Activated T-cell treated with anti-CD3 and anti-CD28 coated beads for 24 hours (primary cell): ENCODE data around the gene VPS37C.
"Not testable (repeated sequence)": the region's sequence is repeated elsewhere in the genome, so short reads cannot be mapped to it uniquely, and the experiment has no call there.

Experiments
- DNase-seq: peaks from one replicate; pipeline ENCODE4 v3.0.0-alpha.2; 2020; ENCODE audit warnings: low read depth

Gene VPS37C

DNA sequence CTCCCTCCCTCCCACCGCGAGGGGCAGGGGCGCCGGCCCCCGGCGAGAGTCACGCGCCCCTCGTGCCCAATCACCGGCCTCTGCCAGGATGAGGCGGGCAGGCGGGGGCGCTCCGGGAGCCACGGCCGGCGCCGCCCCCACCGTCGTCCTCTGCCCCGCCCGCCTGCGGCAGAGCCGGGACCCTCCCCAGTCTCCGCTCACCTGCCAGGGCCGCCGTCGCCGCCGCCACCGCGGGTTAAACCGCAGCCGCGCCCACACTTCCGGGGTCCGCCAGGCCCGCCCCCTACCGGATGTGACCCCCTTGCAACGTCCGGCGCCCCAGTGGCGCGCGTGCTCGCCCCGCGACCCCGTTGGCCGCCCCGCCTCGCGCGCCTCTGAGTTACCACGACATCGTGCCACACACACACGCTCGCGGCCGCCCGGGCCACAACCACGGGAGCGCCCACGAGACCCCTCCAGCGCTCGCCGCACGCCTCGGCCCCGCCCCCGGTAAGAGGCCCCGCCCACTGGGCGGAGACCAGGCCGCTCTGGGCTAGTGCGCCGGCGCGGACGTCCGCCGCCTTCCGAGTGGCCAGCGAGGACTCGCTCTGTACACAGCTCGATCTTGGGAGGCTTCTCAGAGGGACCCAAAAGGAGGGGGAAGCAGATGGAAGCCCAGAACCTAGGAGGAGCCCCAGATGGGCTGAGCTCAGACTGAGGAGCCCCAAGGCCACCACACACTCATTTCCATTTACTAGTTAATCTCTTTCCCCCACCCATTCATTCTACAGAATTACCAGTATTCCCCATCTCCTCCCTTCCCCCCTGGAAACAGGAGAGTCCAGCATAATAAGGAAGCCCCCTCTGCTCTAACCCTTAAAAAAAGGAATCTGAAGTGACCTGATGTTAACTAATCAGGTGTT lies at the start of gene VPS37C:
Gene VPS37C (minus strand): TSS at position 237 of the 902 bp plus-strand sequence. CDS start 22,597 bp downstream, outside the sequence.
- DNase-seq, result peak; percentile 88

DNA sequence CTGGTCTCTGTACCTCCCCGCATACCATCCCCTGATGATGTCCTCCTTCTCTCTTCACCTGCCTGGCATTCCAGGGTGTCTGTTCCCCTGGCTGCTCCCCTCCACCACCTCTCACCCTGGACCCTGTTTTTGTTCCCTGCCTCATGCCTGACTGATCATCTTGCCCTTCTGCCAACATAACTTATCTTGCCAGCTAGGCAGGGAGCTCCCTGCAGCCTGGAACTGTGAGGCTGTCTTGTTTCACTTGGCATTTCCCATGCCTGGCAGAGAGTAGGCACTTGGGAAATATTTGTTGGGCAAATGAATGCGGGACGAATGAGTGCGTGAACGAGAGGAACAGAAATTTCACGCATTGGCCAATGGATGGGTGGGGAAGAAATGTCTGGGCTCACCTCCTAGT lies 49.4 kb upstream of the VPS37C start:
- not testable (repeated sequence) for DNase-seq

DNA sequence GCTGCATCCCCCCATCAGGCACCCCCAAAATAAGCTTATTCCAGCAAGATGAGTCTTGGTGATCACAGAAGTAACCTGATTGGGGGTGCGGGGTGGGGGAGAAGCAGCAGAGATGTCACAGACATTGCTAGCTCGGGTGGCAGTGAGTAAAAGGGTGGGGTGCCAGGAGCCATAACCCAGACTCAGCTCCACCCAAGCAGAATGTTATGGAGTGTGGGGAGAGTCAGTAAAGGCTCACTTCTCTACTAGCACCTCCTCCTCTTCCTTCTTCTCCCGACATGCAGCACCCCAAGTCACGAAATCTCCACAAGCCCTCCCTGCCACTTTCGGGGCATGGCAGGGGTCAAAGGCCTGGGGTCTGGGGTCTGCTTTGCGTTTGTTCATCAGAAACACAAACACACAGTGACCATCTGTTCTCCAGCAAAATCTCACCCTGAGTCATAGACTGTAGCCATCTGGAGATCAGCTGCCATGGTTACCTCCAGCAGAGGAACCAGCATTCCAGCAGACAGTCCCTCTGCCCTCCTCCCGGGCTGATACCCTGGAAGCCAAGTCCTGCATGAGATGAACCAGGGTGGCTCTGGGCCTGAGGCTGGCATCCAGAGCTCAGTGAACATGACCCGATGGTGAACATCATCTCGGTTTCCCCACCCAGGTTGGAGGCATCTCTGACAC lies 46.5 kb upstream of the VPS37C start:
- not testable (repeated sequence) for DNase-seq

DNA sequence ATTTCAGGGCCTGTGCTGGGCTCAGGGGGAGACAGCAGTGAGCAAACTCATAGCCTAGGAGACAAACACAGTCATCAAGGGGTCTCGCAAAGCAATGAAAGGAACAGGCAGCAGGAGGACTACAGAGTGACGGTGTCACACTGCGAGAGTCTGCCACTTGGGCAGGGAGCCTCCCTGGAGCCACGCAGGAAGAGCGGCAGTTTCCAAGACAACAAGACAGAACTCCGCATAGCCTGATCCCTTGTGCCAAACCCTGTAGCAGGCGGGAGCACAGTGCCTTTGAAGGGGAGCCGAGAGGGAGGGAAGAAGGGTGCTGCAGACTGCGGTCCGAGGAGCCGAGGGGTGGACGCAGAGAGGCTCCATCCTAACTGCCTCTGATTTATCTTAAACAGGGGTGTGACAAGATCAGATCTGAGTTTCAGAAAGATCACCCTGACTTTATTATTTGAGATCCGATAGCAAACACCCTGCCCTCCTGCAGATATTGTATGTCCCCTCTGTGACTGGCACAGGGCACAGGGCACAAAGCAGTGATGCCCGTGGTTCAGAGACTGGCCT lies 43.4 kb upstream of the VPS37C start:
- DNase-seq, result not testable (repeated sequence)

DNA sequence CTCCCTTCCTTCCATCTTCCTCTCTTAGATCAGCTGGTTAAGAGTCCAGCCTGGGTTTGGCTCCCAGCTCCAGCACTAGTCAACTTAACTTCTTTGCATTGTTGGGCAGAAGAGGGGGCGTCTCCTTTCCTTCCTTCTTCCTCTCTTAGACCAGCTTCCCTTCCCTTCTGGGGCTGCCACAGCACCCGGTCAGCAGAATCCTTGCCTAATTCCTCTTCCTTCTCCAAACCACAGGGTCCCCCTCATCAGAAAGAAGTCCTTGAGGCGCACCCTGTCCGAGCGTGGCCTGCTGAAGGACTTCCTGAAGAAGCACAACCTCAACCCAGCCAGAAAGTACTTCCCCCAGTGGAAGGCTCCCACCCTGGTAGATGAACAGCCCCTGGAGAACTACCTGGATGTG lies 42.6 kb upstream of the VPS37C start:
- not testable (repeated sequence) for DNase-seq

DNA sequence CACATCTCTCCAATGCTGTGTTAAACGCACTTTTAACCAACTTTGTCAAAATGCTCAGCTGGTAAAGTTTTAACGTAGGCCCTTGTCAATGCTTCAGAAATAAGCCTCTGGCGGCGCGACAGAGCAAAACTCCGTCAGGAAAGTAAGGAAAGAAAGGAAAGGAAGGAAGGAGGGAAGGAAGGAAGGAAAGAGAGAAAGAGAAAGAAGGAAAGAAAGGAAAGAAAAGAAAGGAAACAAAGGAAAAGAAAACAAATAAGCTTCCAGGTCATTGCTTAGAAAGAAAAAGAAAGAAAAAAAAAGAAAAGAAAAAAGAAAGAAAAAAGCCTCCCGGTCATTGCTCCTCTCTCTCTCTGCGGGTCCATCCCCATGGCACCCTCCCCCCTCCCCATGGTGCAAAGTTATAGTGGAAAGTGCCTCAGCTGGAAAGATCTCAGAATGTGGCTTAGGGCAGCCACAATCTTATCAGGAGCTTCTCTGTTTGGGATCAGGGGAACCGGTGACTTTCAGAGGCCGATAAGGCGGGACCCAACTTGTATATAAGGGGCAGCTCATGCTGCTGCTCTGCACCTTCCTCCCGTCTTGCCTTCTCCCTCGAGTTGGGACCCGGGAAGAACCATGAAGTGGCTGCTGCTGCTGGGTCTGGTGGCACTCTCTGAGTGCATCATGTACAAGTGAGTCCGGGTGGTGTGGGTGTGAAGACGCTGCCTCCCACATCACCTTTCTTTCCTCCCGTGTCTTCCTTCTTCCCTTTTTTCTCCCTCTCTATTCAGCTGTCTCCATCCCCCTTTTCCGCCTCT lies 41.9 kb upstream of the VPS37C start, which contains the start of gene PGA3:
Gene PGA3 (plus strand): TSS at position 566 of the 797 bp plus-strand sequence. CDS start 50 bp downstream, at position 616.
- DNase-seq, result not testable (repeated sequence)

DNA sequence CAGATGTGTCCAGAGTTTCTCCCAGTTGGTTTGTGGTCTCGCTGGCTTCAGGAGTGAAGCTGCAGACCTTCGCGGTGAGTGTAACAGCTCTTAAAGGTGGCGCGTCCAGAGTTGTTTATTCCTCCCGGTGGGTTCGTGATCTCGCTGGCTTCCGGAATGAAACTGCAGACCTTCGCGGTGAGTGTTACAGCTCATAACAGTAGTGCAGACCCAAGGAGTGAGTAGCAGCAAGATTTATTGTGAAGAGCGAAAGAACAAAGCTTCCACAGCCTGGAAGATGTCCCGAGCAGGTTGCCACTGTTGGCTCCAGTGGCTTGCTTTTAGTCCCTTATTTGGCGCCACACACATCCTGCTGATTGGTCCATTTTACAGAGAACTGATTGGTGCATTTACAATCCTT lies 40.2 kb upstream of the VPS37C start:
- no peak for DNase-seq

DNA sequence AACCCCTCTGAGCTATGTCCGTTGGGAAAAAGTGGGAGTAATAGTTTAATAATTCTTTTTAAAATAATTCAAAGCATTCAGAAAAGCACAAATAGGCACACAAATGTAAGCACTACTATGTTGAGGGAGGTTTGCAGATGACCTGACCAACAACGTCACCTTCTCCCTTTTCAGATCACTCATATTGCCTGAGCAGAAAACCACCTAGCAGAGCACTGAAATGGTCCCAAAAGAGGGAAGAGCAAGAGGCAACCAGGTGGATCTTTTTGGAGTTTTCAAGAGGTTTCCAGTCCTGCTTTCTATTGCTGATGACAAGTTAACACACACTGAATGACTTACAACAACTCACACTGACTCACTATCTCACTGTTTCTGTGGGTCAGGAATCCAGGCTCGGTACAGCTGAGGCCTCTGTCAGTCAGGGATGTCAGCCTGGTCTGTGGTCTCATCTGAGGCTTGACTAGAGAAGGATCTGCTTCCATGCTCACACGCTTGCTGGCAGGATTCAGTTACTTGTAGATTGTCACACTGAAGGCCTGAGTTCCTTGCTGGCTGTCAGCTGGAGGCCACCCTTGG lies 37.8 kb upstream of the VPS37C start:
- no peak for DNase-seq

DNA sequence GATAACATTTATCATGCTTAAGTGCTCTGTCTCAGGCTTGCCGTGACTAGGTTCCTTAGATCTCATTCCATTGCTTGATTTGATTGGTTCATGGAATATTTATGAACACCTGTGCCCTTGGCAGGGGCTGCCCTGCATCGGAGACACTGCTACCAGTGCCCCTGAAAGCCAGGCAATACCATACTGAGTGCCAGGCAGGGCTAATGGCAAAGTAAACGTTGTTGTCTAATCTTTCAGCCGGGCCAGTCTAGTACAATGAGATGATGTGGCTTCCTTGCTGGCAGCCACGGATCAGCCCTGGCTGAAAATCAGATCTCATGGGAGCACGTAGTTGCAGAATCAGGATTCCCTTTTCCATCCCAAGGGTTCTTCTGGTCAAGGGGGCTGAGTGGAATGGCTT lies 37.1 kb upstream of the VPS37C start:
- no peak for DNase-seq

DNA sequence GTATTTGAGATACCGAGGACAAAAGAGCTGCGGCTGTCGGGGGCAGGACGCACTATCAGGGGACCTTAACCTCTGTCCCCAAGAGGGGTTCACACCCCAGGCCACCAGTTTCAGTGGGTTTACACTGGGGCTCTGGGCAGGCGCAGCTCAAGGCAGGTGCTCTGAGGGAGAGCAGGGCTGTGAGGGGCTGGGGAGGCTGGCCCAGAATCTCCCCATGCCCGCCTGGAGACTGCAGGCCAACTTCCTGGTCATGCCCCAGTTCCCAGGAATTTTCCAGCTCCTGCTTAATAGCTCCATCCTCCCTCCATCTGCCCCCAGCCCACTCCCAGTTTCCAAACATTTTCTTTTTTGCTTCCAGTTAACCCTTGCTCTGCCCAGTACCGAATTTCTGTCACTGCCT lies 34.5 kb upstream of the VPS37C start:
- no peak for DNase-seq

DNA sequence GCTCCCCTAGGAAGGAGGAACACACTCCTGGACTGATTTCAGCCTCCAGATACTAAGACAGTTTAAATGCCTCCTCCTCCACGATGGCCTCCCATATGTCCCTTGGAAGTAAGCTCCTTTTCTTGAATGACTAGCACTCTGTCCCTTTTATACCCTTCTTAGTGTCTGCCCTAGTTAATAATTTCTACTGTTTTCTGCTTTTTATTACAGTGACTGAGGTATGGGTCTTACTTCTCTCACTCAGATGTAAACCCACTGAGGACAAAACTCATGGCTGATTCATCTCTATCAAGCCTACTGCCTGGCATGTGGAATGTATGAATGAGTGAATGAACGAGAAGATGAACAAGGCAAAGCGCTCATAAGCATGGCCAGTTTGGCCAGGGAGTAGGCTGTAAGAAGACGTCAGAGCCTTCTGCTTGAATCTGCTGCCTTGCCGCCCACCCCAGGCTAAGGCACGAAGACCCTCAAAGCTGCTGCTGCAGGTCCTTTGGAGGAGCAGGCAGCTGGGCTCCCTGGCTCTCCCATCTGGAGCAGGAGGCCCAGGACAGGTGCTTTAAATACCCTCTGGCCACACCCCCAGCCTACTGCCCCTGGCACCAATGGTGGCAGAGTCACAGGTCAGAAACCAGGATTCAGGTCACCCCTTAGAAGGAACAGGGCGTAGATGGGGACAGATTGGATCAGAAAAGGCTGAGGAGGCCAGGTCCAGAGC lies 33.9 kb upstream of the VPS37C start:
- no peak for DNase-seq

DNA sequence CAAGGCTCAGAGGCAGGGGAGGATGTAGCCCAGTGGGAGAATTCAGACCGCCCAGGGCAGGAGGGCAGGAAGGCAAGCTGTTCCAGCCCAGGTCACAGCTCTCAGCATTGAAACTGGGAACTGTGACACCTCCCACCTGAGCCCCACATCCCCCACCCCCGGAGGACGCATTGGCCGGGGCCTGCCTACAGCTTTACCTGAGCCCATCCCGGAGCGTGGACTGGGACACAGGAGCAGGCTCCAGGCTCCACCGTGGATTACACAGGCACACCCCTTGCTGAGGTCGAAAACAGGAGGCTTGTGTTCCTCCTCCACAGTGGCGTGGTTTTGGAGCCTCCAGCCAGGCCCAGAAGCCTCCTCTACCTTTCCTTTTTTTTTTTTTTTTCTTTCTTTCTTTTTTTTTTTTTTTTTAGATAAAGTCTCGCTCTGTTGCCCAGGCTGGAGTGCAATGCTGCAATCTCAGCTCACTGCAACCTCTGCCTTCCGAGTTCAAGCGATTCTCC lies 33.0 kb upstream of the VPS37C start:
- no peak for DNase-seq

DNA sequence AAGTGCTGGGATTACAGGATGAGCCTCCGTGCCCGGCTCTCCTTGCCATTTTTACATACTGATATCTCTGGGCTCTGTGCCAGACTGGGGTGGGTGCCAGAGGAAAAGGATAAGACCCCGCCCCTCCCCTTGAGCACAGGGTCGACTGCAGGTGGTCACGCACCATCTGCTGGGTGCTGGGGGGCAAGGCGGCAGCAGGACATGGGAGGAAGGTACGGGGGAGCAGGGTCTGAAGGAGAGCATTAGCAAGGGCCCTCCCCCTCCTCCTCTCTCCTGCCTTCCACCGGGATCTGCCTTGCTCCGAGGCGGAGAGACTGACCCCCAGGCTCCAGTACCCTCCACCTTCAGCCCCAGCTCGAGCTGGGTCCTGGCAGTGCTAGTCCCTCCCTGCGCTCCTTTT lies 32.4 kb upstream of the VPS37C start:
- no peak for DNase-seq

DNA sequence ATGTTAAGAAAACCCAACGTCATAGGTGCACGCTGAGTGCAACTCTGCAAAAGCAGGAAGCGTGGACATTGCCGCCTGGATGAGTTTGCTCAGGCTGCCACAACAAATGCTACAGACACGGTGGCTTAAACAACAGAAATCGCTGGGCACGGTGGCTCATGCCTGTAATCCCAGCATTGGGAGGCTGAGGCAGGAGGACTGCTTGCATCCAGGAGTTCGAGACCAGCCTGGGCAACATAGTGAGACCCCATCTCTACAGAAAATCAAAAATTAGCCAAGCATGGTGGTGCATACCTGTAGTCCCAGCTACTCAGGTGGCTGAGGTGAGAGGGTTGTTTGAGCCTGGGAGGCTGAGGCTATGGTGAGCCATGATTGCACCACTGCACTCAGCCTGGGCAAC lies 28.7 kb upstream of the VPS37C start:
- no peak for DNase-seq

DNA sequence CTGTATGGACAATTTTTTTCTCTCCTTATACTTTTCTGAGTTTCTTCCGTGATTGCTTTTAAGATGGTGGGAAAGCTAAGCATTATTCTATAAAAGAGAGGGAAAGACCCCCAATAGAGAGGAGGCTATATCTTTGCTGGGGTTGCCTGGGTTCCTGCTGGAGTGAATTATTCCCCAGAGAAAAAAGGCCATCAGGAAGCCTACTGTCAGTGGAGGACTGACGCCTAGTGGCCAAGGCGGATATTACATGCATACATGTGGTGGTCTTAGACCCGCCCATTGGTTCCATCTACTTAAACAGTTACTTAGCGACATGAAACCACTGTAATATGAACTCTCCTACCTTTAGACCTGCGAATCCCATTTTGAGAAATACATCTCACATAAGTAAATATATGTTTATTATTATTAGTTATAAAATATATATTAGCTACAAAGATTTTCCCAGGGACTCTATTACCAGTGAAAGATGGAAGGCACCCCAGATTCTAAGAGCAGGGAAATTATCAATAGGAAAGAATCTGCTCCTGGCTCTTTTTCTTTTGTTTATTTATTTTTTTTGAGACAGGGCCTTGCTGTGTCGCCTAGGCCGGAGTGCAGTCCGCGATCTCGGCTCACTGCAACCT lies 26.4 kb upstream of the VPS37C start:
- peak; percentile 79 for DNase-seq

DNA sequence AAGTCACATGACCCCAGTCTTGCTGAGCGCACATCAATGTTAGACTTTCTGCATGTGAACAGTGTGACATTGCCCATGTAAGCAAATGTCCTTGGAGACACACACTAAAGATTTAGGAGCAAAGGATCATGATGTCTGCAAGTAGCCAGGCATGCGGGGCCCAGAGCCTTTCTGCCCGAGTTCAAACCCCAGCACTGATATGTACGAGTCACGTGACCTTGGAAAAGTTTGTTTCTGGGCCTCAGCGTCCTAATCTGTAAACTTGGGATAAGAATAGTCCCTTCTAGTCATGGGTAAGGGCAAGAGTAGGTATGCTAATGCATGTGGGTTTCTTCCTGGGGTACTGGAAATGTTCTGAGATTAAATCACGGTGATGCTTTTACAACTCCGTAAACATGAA lies 25.3 kb upstream of the VPS37C start:
- no peak for DNase-seq

DNA sequence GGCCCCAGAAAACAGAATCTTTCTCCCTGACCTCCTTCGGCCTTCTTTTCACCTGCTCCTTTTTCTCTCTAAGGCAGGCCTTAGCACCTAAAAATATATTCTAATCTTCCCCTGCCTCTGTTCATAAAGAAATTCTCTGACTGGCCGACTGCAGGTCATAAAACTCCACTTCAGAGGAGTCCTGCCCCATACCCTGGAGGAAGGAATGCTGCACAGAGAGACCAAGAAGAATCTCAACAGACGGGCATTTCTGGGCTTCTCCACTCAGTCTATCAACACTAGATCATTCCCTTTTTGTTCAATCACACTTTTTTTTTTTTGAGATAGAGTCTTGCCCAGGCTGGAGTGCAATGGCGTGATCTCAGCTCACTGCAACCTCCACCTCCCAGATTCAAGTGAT lies 22.4 kb upstream of the VPS37C start:
- no peak for DNase-seq

DNA sequence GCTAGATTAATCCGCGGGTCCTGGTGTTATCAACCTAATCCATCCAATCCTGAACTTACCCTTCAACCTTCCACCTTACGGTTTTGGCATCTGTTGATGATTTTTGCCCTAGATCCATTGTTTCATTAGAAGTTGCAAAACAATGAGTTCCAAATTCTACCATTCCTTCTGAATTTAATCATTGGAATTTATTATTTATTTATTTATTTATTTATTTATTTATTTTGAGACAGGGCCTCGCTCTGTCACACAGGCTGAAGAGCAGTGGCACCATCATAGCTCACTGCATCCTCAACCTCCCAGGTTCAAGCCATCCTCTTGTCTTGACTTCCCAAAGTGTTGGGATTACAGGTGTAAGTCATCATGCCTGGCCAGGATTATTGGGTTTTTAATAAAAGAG lies 20.3 kb upstream of the VPS37C start:
- DNase-seq, result no peak

DNA sequence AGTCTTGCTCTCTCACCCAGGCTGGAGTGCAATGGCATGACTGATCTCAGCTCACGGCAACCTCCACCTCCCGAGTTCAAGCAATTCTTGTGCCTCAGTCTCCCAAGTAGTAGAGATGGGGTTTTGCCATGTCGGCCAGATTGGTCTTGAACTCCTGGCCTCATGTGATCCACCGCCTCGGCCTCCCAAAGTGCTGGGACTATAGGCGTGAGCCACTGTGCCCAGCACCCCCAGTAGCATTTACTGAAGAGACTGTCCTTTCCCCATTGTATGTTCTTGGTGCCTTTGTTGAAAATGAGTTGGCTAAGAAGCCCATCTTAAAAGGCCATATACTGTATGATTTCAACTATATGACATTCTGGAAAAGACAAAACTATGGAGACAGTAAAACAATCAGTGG lies 19.0 kb upstream of the VPS37C start:
- DNase-seq, result not testable (repeated sequence)

DNA sequence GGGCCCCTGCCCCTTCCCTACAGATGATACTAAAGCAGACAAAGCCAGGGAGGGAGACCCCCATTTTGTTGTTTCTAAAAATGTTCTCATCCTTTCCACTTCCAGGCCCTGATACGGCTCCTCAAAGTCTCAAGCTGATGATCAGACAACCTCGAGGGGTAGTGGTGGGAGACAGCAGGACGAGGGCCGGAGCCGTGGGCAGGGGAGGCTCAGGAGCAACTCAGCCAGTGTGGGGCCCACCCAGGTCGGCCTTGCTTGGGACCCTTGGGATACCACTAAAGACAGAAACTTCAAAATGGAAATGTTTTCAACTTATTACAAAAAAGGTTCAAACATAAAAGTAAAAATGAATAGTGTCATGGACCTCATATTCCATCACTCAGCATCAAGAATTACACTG lies 15.2 kb upstream of the VPS37C start:
- DNase-seq, result no peak
